DMS 273 treated with DMSO at 0.1 percent for 48 hours (cell line): ENCODE measurements around the gene SNAPIN.

ENCODE experiments used
- DNase-seq: peaks from one replicate; lab custom pipeline; 2025; lab: John Stamatoyannopoulos, UW

Gene SNAPIN

GRCh38 chr1:153658400-153659174 is at the start of gene SNAPIN:
TSS of gene SNAPIN (plus strand) at chr1:153658703. CDS start at chr1:153658744, 41 bp downstream.
- DNase-seq: peak; percentile 83

- DNase-seq: no peak
These were observed 49.5 kb upstream of the SNAPIN start for GRCh38 chr1:153608742-153609584.

GRCh38 chr1:153609585-153609907 is 49.0 kb upstream of the SNAPIN start:
- no peak for DNase-seq

- no peak for DNase-seq
These were observed 48.2 kb upstream of the SNAPIN start for GRCh38 chr1:153610334-153610733.

GRCh38 chr1:153610811-153611301 is 47.6 kb upstream of the SNAPIN start:
- DNase-seq: no peak

- no peak for DNase-seq
These were observed 47.1 kb upstream of the SNAPIN start for GRCh38 chr1:153611356-153611755.

- no peak for DNase-seq
These were observed 46.3 kb upstream of the SNAPIN start for GRCh38 chr1:153612111-153612754.

GRCh38 chr1:153612755-153613331 is 45.7 kb upstream of the SNAPIN start, which contains the start of gene S100A16:
TSS of gene S100A16 (minus strand) at chr1:153613137. CDS start at chr1:153608151, 4,986 bp downstream.
- no peak for DNase-seq

- DNase-seq: no peak
These were observed 45.1 kb upstream of the SNAPIN start for GRCh38 chr1:153613406-153613805.

- no peak for DNase-seq
These were observed 44.2 kb upstream of the SNAPIN start for GRCh38 chr1:153614189-153614900.

- no peak for DNase-seq
These were observed 43.6 kb upstream of the SNAPIN start for GRCh38 chr1:153614906-153615305.

- DNase-seq: no peak
These were observed 43.1 kb upstream of the SNAPIN start for GRCh38 chr1:153615406-153615805.

GRCh38 chr1:153616144-153616916 is 42.2 kb upstream of the SNAPIN start, which contains the start of gene S100A14:
TSS of gene S100A14 (minus strand) at chr1:153616325. CDS start at chr1:153615858, 467 bp downstream.
- DNase-seq: no peak

GRCh38 chr1:153616917-153617311 is 41.6 kb upstream of the SNAPIN start:
- no peak for DNase-seq

GRCh38 chr1:153617663-153618062 is 40.8 kb upstream of the SNAPIN start:
- no peak for DNase-seq

- DNase-seq: no peak
These were observed 39.3 kb upstream of the SNAPIN start for GRCh38 chr1:153619171-153619570.

- no peak for DNase-seq
These were observed 35.4 kb upstream of the SNAPIN start for GRCh38 chr1:153623101-153623500.

GRCh38 chr1:153624965-153625611 is 33.4 kb upstream of the SNAPIN start:
- no peak for DNase-seq

- DNase-seq: no peak
These were observed 32.0 kb upstream of the SNAPIN start for GRCh38 chr1:153626477-153626903.
